Peyer's patch (tissue), 4 donors: ENCODE measurements around the gene DRAM1. TPM values are rescaled to one million over a fixed set of nuclear protein-coding genes. Genes with fewer than 3 reads are reported as not detected.

ENCODE experiments used
- DNase-seq, 3 donors: peaks; one replicate each; pipeline ENCODE4 v3.0.0-alpha.2; 2017 to 2019
- H3K27ac ChIP-seq, 4 donors: fragments of 200-600 bp; sonication (generic); one replicate each; pipeline ENCODE4 v1.5.1; 2016 to 2019
- H3K27me3 ChIP-seq, 2 donors: fragments of 200-600 bp; sonication (generic); one replicate each; pipeline ENCODE4 v1.5.1; 2019
- H3K36me3 ChIP-seq, 3 donors: fragments of 200-600 bp; sonication (generic); one replicate each; pipeline ENCODE4 v1.5.1; 2016 to 2019
- H3K4me1 ChIP-seq, 4 donors: fragments of 200-600 bp; sonication (generic); one replicate each; pipeline ENCODE4 v1.5.1; 2016 to 2019
- H3K4me3 ChIP-seq, 4 donors: fragments of 200-600 bp; sonication (generic); 1 replicate in 3 of 4; 2 replicates in 1 of 4; pipeline ENCODE4 v1.5.1; 2016 to 2019; ENCODE audit warnings: mild to moderate bottlenecking in 1 of 4
- H3K9me3 ChIP-seq, 4 donors: fragments of 200-600 bp; sonication (generic); one replicate each; pipeline ENCODE4 v1.5.1; 2016 to 2019; ENCODE audit warnings: mild to moderate bottlenecking in 1 of 4
- POLR2A ChIP-seq, 2 donors: fragments of 450-650 bp; IDR thresholded peaks; one replicate each; pipeline ENCODE4 v1.5.1; 2017; ENCODE audit warnings: antibody characterized with exemption in 2 of 2, mild to moderate bottlenecking in 2 of 2, moderate library complexity in 2 of 2
- small RNA-seq, 2 donors: library from RNA; depleted of rRNA; stranded (forward); fragments of <200 nt; gene quantifications; one replicate each; pipeline ENCODE3, GENCODE V24; 2016
- total RNA-seq, 4 donors: library from RNA; depleted of rRNA; stranded (reverse); fragments of >200 nt; gene quantifications; one replicate each; pipeline ENCODE4 v1.1.0, GENCODE V29; 2016
- TF ChIP-seq, protein P1 (sequence below), 6 experiments: fragments of 450-650 bp in 4 of 6; fragments of 200-600 bp in 2 of 6; sonication (generic) in 1 of 6; IDR thresholded peaks; one replicate each; pipeline ENCODE4 v1.5.1; 2017 to 2019; ENCODE audit warnings: antibody characterized with exemption in 6 of 6, mild to moderate bottlenecking in 3 of 6, moderate library complexity in 1 of 6

DRAM1 gene
- total RNA-seq, 4 donors from 2014 or later: 3.2 to 7.4 (median 5.7) TPM

DNA sequence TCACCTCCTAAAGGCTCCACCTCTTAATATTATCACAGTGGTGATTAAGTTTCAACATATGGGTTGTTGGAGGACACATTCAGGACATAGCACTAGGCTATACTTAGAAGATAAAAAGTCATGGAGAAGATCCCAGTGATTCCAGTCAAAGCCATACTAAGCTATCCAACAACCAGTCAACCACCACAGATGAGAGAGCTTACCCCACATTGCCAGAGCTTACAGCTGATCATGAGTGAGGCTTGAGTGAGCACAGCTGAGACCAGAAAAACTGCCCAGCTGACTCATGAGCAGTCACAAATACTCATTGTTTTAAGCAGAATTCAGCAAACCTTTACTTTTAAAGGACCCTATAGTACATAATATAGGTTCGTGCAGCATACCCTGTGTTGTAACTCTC lies 85.1 kb downstream of the DRAM1 start:
- H3K27ac ChIP-seq: no peak overlapping the region

DNA sequence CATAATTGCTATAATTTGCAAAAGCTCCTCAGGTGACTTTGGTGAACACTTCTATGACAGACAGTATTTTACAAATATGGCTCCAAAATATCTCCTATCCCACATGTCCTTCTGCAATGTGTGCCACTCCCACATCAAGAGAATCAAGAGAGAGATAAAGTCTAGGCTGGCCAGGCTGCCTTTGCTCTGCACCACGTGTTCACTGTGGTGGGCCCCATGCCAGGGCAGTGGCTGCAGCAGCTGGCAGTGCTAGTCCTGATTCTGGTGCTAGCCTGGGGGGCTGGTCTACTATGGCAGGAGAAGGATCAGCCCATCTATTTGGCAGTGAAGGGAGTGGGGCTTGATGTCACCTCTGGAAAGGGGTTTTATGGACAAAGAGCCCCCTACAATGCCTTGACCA lies 86.3 kb downstream of the DRAM1 start:
- no peak for DNase-seq
- H3K36me3 ChIP-seq: no peaks in the 10 kb centered on the region

More for the DNA sequence above, 85.1 kb downstream of the DRAM1 start:
- no peaks in the 10 kb centered on the region for H3K36me3 ChIP-seq
- DNase-seq: no peak
- no peaks in the 10 kb centered on the region for H3K4me1 ChIP-seq
- no peak for TF ChIP-seq POLR2A (IDR thresholded peaks at IDR 0.05)
- TF ChIP-seq, protein P1, sequence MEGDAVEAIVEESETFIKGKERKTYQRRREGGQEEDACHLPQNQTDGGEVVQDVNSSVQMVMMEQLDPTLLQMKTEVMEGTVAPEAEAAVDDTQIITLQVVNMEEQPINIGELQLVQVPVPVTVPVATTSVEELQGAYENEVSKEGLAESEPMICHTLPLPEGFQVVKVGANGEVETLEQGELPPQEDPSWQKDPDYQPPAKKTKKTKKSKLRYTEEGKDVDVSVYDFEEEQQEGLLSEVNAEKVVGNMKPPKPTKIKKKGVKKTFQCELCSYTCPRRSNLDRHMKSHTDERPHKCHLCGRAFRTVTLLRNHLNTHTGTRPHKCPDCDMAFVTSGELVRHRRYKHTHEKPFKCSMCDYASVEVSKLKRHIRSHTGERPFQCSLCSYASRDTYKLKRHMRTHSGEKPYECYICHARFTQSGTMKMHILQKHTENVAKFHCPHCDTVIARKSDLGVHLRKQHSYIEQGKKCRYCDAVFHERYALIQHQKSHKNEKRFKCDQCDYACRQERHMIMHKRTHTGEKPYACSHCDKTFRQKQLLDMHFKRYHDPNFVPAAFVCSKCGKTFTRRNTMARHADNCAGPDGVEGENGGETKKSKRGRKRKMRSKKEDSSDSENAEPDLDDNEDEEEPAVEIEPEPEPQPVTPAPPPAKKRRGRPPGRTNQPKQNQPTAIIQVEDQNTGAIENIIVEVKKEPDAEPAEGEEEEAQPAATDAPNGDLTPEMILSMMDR (IDR thresholded peaks at IDR 0.05): no peak
- no peak overlapping the region for H3K4me3 ChIP-seq
- no peaks in the 10 kb centered on the region for H3K27me3 ChIP-seq
- H3K9me3 ChIP-seq: peaks cover 0 to 3% (median 0%) of the 10 kb centered on the region in 4 donors

DNA sequence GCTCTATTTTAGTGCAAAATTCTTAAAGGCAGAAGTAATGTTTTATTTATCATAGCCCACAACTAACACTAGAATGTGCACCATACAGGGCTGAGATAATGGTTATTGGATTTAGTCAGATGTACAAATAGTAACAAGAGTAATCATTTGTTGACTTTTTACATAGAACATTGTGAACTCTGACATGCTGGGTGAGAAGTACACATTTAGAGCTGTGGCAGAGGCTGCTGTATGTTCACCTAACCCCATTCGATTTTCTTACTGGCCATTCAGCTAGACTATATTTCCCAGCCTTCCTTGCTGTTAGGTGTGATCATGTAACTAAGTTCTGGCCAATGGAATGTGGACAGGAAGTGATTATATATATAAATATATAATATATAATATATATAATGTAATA lies 89.1 kb downstream of the DRAM1 start:
- H3K27me3 ChIP-seq: no peaks in the 10 kb centered on the region
- H3K36me3 ChIP-seq: no peaks in the 10 kb centered on the region
- TF ChIP-seq POLR2A (IDR thresholded peaks at IDR 0.05): no peak
- TF ChIP-seq, protein P1 (IDR thresholded peaks at IDR 0.05): no peak
- H3K4me1 ChIP-seq: no peaks in the 10 kb centered on the region
- H3K9me3 ChIP-seq: no peaks in the 10 kb centered on the region
- H3K4me3 ChIP-seq: no peak overlapping the region
- H3K27ac ChIP-seq: no peak overlapping the region
- DNase-seq: no peak

More for the DNA sequence above, 86.3 kb downstream of the DRAM1 start:
- Histone ChIP-seq H3K27ac (no peak overlapping the region), H3K27me3 (no peaks in the 10 kb centered on the region), H3K9me3 (peaks cover 0 to 3% (median 0%) of the 10 kb centered on the region in 4 donors), H3K4me3 (no peak overlapping the region), H3K4me1 (no peaks in the 10 kb centered on the region)
- TF ChIP-seq, protein P1 (IDR thresholded peaks at IDR 0.05): no peak
- no peak for TF ChIP-seq POLR2A (IDR thresholded peaks at IDR 0.05)

- TF ChIP-seq, protein P1 (IDR thresholded peaks at IDR 0.05): no peak
- TF ChIP-seq POLR2A (IDR thresholded peaks at IDR 0.05): no peak
- DNase-seq: no peak
Measured at GRCh38 chr12:101967506-101967905, 90.1 kb downstream of the DRAM1 start.

DNA sequence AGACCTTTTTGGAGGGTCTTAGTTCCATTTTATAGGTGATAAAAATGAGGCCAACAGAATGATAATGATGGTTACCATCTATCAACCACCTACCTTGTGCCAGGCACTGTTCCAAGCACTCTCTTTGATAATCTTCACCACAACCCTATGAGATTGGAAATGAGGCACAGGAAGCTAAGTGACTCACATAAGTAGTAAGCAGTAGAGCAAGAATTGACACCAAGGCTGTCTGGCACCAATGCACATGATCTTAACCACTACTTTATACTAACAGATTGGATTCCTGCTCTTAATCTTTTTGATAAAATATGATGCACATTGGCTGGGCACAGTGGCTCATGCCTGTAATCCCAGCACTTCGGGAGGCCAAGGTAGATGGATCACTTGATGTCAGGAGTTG lies 91.4 kb downstream of the DRAM1 start:
- Histone ChIP-seq H3K4me3 (no peak overlapping the region), H3K27me3 (no peaks in the 10 kb centered on the region), H3K4me1 (no peaks in the 10 kb centered on the region), H3K27ac (no peak overlapping the region), H3K9me3 (no peaks in the 10 kb centered on the region), H3K36me3 (no peaks in the 10 kb centered on the region)
- DNase-seq: no peak
- no peak for TF ChIP-seq POLR2A (IDR thresholded peaks at IDR 0.05)
- TF ChIP-seq, protein P1 (IDR thresholded peaks at IDR 0.05): no peak

More at GRCh38 chr12:101967506-101967905, 90.1 kb downstream of the DRAM1 start:
- H3K4me3 ChIP-seq: no peak overlapping the region
- no peaks in the 10 kb centered on the region for H3K36me3 ChIP-seq
- no peak overlapping the region for H3K27ac ChIP-seq
- H3K27me3 ChIP-seq: no peaks in the 10 kb centered on the region
- no peaks in the 10 kb centered on the region for H3K9me3 ChIP-seq
- H3K4me1 ChIP-seq: no peaks in the 10 kb centered on the region

Small RNA genes lying within 50 kb of the gene (small RNA-seq; reads per million reads assigned to genes)
- gene RNA5SP369 (0 reads per million in 2 donors), gene RNU6-1183P (0 reads per million in 2 donors)

Other genes starting within 250 kb of the DRAM1 start
- 100 to 1,000 TPM in 3 of 4 donors, 10 to 100 TPM in 1; 78.4 to 471 (median 359) TPM for gene CHPT1, start 179.9 kb upstream of the DRAM1 start, total RNA-seq
- not detected for gene SYCP3, start 138.1 kb upstream of the DRAM1 start, total RNA-seq
- 10 to 100 TPM; 27.1 to 91.6 (median 31.3) TPM for gene GNPTAB, start 46.6 kb upstream of the DRAM1 start, total RNA-seq
- gene WASHC3, start 184.4 kb downstream of the DRAM1 start, total RNA-seq: 10 to 100 TPM; 35.7 to 80.9 (median 47.0) TPM
- 10 to 100 TPM in 2 of 4 donors, 1 to 10 TPM in 2; 5.5 to 23.2 (median 12.6) TPM for gene NUP37, start 242.5 kb downstream of the DRAM1 start, total RNA-seq
- 1 to 10 TPM; 2.6 to 4.2 (median 3.5) TPM for gene PARPBP, start 242.6 kb downstream of the DRAM1 start, total RNA-seq